Epithelial cell of prostate (primary cell): ENCODE measurements around the gene MC2R.

Source experiments
- DNase-seq: peaks from one replicate; pipeline ENCODE4 v3.0.0-alpha.2; 2011; ENCODE audit warnings: low read depth, low spot score
- H3K27ac ChIP-seq: fragments of 450-650 bp; 2 replicates; pipeline ENCODE4 v1.5.1; 2017; ENCODE audit warnings: mild to moderate bottlenecking

Gene MC2R

GRCh38 chr18:13834496-13835015 lies 80.8 kb downstream of the MC2R start:
- no peak for DNase-seq
- H3K27ac ChIP-seq: no peak overlapping the region
